Neuronal stem cell (in vitro differentiated cells): Measurements from ENCODE around the gene PLXNB3.

Experiments used
- DNase-seq: peaks from one replicate; pipeline ENCODE4 v3.0.0-alpha.2; 2013; ENCODE audit warnings: low spot score
- H2AFZ ChIP-seq: one replicate; pipeline ENCODE4 v1.6.1; 2013; ENCODE audit warnings: mild to moderate bottlenecking, low read length, inconsistent platforms
- H2AK5ac ChIP-seq: 2 replicates; pipeline ENCODE4 v1.6.1; 2013; ENCODE audit warnings: low read depth, mild to moderate bottlenecking, inconsistent platforms, low read length, moderate library complexity, mixed read lengths
- H2BK120ac ChIP-seq: 2 replicates; pipeline ENCODE4 v1.6.1; 2013; ENCODE audit warnings: low read depth, mild to moderate bottlenecking, inconsistent platforms, low read length, moderate library complexity, mixed read lengths
- H2BK12ac ChIP-seq: one replicate; pipeline ENCODE4 v1.6.1; 2013; ENCODE audit warnings: low read length, inconsistent platforms
- H2BK15ac ChIP-seq: 2 replicates; pipeline ENCODE4 v1.6.1; 2013; ENCODE audit warnings: mild to moderate bottlenecking, low read length, inconsistent platforms, mixed read lengths
- H2BK5ac ChIP-seq: one replicate; pipeline ENCODE4 v1.6.1; 2013; ENCODE audit warnings: inconsistent platforms, mild to moderate bottlenecking, low read length, moderate library complexity
- H3K14ac ChIP-seq: one replicate; pipeline ENCODE4 v1.6.1; 2013; ENCODE audit warnings: low read length, inconsistent platforms
- H3K18ac ChIP-seq: 2 replicates; pipeline ENCODE4 v1.6.1; 2013; ENCODE audit warnings: low read length, inconsistent platforms
- H3K23ac ChIP-seq: 2 replicates; pipeline ENCODE4 v1.6.1; 2013; ENCODE audit warnings: low read depth, mild to moderate bottlenecking, mixed read lengths, low read length, inconsistent platforms; ENCODE audit not compliant: poor library complexity
- H3K27ac ChIP-seq: replicated peaks from 3 replicates; pipeline ENCODE4 v1.5.1; 2013; ENCODE audit warnings: low read length, inconsistent platforms
- H3K27me3 ChIP-seq, 3 experiments: 2 replicates each; pipeline ENCODE4 v1.6.1; 2013; ENCODE audit warnings: low read length in 3 of 3, mild to moderate bottlenecking in 2 of 3, inconsistent platforms in 1 of 3, low read depth in 1 of 3, mixed read lengths in 1 of 3, moderate library complexity in 1 of 3; ENCODE audit not compliant: control insufficient read depth in 3 of 3, insufficient read depth in 3 of 3
- H3K36me3 ChIP-seq, 2 donors: replicated peaks in 1 of 2; 2 replicates each; pipeline ENCODE4 v1.6.1; 2013; ENCODE audit warnings: low read length in 2 of 2; ENCODE audit not compliant: control insufficient read depth in 2 of 2, insufficient read depth in 2 of 2
- H3K4ac ChIP-seq: 2 replicates; pipeline ENCODE4 v1.6.1; 2013; ENCODE audit warnings: inconsistent platforms, mild to moderate bottlenecking, low read length, moderate library complexity
- H3K4me1 ChIP-seq, 2 donors: 1 replicate in 1 of 2; 2 replicates in 1 of 2; pipeline ENCODE4 v1.6.1; 2013; ENCODE audit warnings: low read length in 2 of 2, low read depth in 1 of 2; ENCODE audit not compliant: control insufficient read depth in 2 of 2, insufficient read depth in 1 of 2
- H3K4me2 ChIP-seq: one replicate; pipeline ENCODE4 v1.6.1; 2013; ENCODE audit warnings: mild to moderate bottlenecking, low read length, inconsistent platforms; ENCODE audit not compliant: insufficient read depth, poor library complexity, severe bottlenecking
- H3K4me3 ChIP-seq, 2 donors: 2 replicates each; pipeline ENCODE4 v1.5.1; 2013; ENCODE audit warnings: low read length in 2 of 2, mild to moderate bottlenecking in 2 of 2, inconsistent platforms in 1 of 2, moderate library complexity in 1 of 2
- H3K79me1 ChIP-seq: one replicate; pipeline ENCODE4 v1.6.1; 2013; ENCODE audit warnings: low read depth, mild to moderate bottlenecking, inconsistent platforms, low read length, moderate library complexity
- H3K9ac ChIP-seq: one replicate; pipeline ENCODE4 v1.6.1; 2013; ENCODE audit warnings: mild to moderate bottlenecking, low read depth, low read length, inconsistent platforms; ENCODE audit not compliant: poor library complexity
- H3K9me3 ChIP-seq, 2 donors: replicated peaks in 1 of 2; 2 replicates each; pipeline versions ENCODE3 to v1.6.1; 2013; ENCODE audit warnings: low read length in 2 of 2, mild to moderate bottlenecking in 2 of 2, inconsistent platforms in 1 of 2, low read depth in 1 of 2, mixed read lengths in 1 of 2, moderate library complexity in 1 of 2; ENCODE audit not compliant: control insufficient read depth in 2 of 2, insufficient read depth in 1 of 2
- H4K8ac ChIP-seq: one replicate; pipeline ENCODE4 v1.6.1; 2013; ENCODE audit warnings: low read depth, mild to moderate bottlenecking, inconsistent platforms, low read length, moderate library complexity
- H4K91ac ChIP-seq: one replicate; pipeline ENCODE4 v1.6.1; 2013; ENCODE audit warnings: low read length, low read depth, mild to moderate bottlenecking, inconsistent platforms; ENCODE audit not compliant: poor library complexity
- WGBS, 2 donors: extraction: QIAGEN DNeasy Blood & Tissue Kit; methylation state at CpG; one replicate each; pipeline ENCODE4 v1.1.7; 2013; ENCODE audit warnings: missing lambda C conversion rate in 2 of 2, mixed read lengths in 1 of 2; ENCODE audit not compliant: insufficient read length in 2 of 2, insufficient replicate concordance in 1 of 2; ENCODE audit errors: extremely low coverage in 2 of 2; 5-methylcytosine and 5-hydroxymethylcytosine counted together

The PLXNB3 gene

DNA sequence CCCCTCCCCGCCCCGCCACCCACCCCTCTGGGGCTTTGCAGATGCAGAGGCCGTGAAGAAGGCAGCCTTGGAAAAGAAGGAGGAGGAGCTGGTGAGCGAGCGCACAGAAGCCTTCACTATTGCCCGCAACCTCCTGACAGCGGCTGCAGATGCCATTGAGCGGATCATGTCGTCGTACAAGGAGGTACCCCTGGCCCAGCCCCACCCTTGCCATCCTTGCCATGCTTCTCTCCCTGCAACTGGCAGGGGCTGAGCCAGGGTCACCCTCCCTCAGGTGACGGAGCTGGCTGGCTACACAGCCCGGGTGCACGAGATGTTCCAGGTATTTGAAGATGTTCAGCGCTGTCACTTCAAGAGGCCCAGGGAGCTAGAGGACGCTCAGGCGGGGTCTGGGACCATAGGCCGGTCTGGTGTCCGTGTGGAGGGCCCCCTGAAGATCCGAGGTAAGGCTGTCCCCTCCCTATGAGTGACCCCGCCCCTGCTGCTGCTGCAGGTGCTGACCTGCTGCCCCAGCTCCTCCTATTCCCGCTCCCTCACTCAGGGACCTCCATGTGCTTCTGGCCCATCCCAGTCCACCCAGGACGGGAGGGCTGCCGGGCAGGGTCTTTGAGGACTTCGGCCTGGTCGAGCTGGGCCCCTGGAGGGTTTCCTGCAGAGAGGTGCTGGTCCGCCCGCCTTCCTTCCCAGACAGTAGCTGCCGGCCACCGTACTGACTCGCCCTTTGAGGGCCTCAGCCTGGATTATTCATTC is 27.8 kb upstream of the PLXNB3 start:
- no peaks in the 10 kb centered on the region for H3K79me1 ChIP-seq
- H3K4me2 ChIP-seq = no peak overlapping the region
- H3K36me3 ChIP-seq = no peaks in the 10 kb centered on the region
- H2BK5ac ChIP-seq = no peak overlapping the region
- no peak overlapping the region for H3K14ac ChIP-seq
- no peak overlapping the region for H3K4me3 ChIP-seq
- H2AK5ac ChIP-seq = no peak overlapping the region
- peaks cover 0 to 11% (median 0%) of the 10 kb centered on the region in 3 experiments for H3K27me3 ChIP-seq
- H3K4me1 ChIP-seq = no peaks in the 10 kb centered on the region
- H4K91ac ChIP-seq = no peak overlapping the region
- H3K23ac ChIP-seq = no peak overlapping the region
- H3K4ac ChIP-seq = no peak overlapping the region
- peaks cover 0 to 13% of the 10 kb centered on the region in 2 donors for H3K9me3 ChIP-seq
- no peak overlapping the region for H3K27ac ChIP-seq
- H4K8ac ChIP-seq = peak overlapping the region; percentile 43
- WGBS, 2 donors = no CpG with 5 or more reads among the region's 30 CpGs
- no peak for DNase-seq
- H2BK120ac ChIP-seq = no peak overlapping the region
- no peak overlapping the region for H2AFZ ChIP-seq
- no peak overlapping the region for H2BK12ac ChIP-seq
- H3K18ac ChIP-seq = no peak overlapping the region
- H2BK15ac ChIP-seq = no peak overlapping the region
- H3K9ac ChIP-seq = no peak overlapping the region

DNA sequence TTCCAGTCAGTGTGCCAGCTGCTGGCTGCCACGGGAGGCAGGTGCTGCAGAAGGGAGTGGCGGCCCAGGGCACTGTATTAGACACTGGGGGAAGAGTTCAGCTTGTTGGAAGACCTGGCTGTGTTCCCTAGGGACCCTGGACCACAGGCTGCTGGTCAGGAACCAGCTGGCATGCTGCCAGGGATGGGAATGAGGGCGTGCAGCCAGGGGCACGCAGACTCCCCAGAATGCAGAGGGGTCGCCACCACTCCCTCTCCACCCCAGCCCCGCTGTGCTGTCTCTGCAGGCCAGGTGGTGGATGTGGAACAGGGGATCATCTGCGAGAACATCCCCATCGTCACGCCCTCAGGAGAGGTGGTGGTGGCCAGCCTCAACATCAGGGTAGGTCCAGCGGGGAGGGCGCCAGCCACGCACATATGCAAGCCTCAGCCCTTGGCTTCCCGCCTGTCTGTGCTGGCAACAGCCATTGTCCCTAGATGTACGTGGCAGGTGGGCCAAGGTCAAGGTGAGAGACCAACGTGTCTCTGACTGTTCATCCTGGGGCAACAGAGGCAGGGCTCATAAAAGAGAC is 27.1 kb upstream of the PLXNB3 start:
- no peak overlapping the region for H2BK15ac ChIP-seq
- WGBS, 2 donors = no CpG with 5 or more reads among the region's 15 CpGs

DNA sequence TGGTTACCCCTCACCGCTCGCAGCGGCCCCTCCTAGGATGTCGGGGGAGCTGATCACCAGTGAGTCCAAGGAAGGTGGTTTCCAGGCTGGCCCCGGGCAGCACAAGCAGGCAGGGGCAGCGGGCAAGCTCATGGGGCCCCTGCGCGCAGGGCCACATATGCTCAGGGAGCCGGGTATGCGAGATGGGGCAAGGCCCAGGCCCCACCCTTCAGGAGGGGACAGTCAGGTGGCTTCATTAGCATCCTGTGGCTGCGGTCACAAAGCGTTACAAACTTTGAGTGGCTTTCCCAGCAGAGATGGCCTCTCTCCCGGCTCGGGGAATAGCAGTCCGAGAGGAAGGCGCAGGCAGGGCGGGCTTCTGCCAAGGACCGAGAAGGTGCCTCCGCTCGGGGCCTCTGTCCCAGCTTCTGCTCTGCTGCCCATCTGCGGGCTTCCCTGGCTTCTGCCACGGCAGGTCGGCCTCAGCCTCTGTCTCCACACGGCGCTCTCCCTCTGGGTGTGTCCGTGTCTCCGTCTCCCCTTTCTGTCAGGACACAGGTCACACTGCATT is 25.9 kb upstream of the PLXNB3 start:
- Histone ChIP-seq H3K9ac (no peak overlapping the region), H3K4me1 (no peaks in the 10 kb centered on the region), H3K79me1 (no peaks in the 10 kb centered on the region), H2BK120ac (no peak overlapping the region), H3K23ac (no peak overlapping the region), H3K27ac (no peak overlapping the region), H3K4me2 (no peak overlapping the region), H3K27me3 (peaks cover 0 to 11% (median 0%) of the 10 kb centered on the region in 3 experiments), H3K4me3 (no peak overlapping the region), H3K36me3 (no peaks in the 10 kb centered on the region), H2BK5ac (no peak overlapping the region), H2AFZ (no peak overlapping the region), H3K9me3 (peaks cover 0 to 6% of the 10 kb centered on the region in 2 donors), H3K4ac (no peak overlapping the region), H2BK12ac (no peak overlapping the region), H2AK5ac (no peak overlapping the region), H4K8ac (no peak overlapping the region), H3K18ac (no peak overlapping the region), H3K14ac (no peak overlapping the region), H4K91ac (no peak overlapping the region), H2BK15ac (no peak overlapping the region)
- DNase-seq = no peak
- no CpG with 5 or more reads among the region's 27 CpGs for WGBS, 2 donors

More for the DNA sequence above, 27.1 kb upstream of the PLXNB3 start:
- Histone ChIP-seq H2BK120ac (no peak overlapping the region), H3K4me3 (no peak overlapping the region), H3K27ac (no peak overlapping the region), H2AK5ac (no peak overlapping the region), H3K23ac (no peak overlapping the region), H3K4me2 (no peak overlapping the region), H3K9me3 (peaks cover 0 to 8% of the 10 kb centered on the region in 2 donors), H2BK5ac (no peak overlapping the region), H3K27me3 (peaks cover 0 to 11% (median 0%) of the 10 kb centered on the region in 3 experiments), H2AFZ (no peak overlapping the region), H3K18ac (no peak overlapping the region), H3K79me1 (no peaks in the 10 kb centered on the region), H3K36me3 (no peaks in the 10 kb centered on the region), H3K14ac (no peak overlapping the region), H4K91ac (no peak overlapping the region), H3K4me1 (no peaks in the 10 kb centered on the region), H4K8ac (no peak overlapping the region), H3K4ac (no peak overlapping the region), H2BK12ac (no peak overlapping the region), H3K9ac (no peak overlapping the region)
- no peak for DNase-seq

DNA sequence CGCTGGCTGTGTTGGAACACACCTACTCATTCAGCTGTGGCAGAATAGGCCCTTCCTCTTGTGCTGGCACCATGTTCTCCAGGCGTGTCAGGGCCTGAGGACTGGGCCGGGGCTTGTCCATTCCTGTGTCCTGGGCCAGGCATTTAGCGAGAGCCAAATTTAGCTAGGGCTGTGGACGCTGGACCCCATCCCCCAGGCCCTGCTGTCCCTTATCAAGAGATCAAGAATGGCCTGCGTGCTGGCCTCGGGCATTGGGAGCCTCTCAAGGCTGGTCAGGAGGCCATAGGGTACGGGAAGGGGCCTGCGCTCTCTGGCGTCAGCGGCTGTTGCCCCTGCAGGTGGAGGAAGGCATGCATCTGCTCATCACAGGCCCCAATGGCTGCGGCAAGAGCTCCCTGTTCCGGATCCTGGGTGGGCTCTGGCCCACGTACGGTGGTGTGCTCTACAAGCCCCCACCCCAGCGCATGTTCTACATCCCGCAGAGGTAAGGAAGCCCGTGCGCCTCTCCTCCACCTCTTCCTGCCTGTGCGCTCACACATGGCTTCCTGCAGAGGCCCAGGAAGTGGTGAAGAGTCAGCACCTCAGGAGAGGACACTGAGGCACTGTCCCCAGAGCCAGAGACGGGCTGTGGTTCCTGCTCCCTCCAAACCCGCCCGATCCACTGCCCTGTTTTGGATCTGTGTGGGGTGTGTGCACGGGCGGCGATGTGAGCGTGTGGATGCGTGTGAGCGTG is 24.1 kb upstream of the PLXNB3 start:
- H3K14ac ChIP-seq = no peak overlapping the region
- H2BK12ac ChIP-seq = no peak overlapping the region
- peaks cover 0 to 1% of the 10 kb centered on the region in 2 donors for H3K9me3 ChIP-seq
- peaks cover 0 to 11% (median 0%) of the 10 kb centered on the region in 3 experiments for H3K27me3 ChIP-seq
- no peak overlapping the region for H3K18ac ChIP-seq
- no peak overlapping the region for H3K23ac ChIP-seq
- no CpG with 5 or more reads among the region's 29 CpGs for WGBS, 2 donors
- no peak overlapping the region for H4K91ac ChIP-seq
- no peak overlapping the region for H2BK5ac ChIP-seq
- no peak overlapping the region for H2AK5ac ChIP-seq
- no peak for DNase-seq
- no peak overlapping the region for H3K4me3 ChIP-seq
- H3K79me1 ChIP-seq = no peaks in the 10 kb centered on the region
- H3K27ac ChIP-seq = no peak overlapping the region
- H3K4me1 ChIP-seq = no peaks in the 10 kb centered on the region
- H2AFZ ChIP-seq = no peak overlapping the region
- no peak overlapping the region for H2BK15ac ChIP-seq
- H2BK120ac ChIP-seq = no peak overlapping the region
- H4K8ac ChIP-seq = no peak overlapping the region
- no peak overlapping the region for H3K9ac ChIP-seq
- no peaks in the 10 kb centered on the region for H3K36me3 ChIP-seq
- H3K4ac ChIP-seq = no peak overlapping the region
- no peak overlapping the region for H3K4me2 ChIP-seq
